ENCODE data around the gene SPOPL. TPM values are rescaled to one million over a fixed set of nuclear protein-coding genes. Genes with fewer than 3 reads are reported as not detected.

The SPOPL gene
- total and polyA plus RNA-seq, 9 of the 15 experiments (the other 6 are each of a cell fraction or from before 2014, with no cell fraction given) = 0.53 to 6.1 (median 4.1) TPM

GRCh38 chr2:138564586-138565229, 63.1 kb downstream of the SPOPL start (continued):
- TF ChIP-seq HBP1 (CRISPR knock-in tag; IDR thresholded peaks at IDR 0.05) (no peak), CHCHD3 (CRISPR knock-in tag; IDR thresholded peaks at IDR 0.05) (no peak), THRA (IDR thresholded peaks at IDR 0.05) (no peak), THRB (CRISPR knock-in tag; conservative IDR thresholded peaks at IDR 0.05) (no peak), E2F1 (CRISPR knock-in tag; IDR thresholded peaks at IDR 0.05) (no peak), AFF1 (IDR thresholded peaks at IDR 0.05; ENCODE audit: low read depth in 1 of 2, partially characterized antibody in 2 of 2) (no peak), ZNF165 (CRISPR knock-in tag; IDR thresholded peaks at IDR 0.05; ENCODE audit: borderline replicate concordance) (no peak), MEF2A (IDR thresholded peaks at IDR 0.05; ENCODE audit: control insufficient read depth, low read depth, low read length) (no peak)
